B cell (primary cell): ENCODE measurements around the gene TDO2. TPM values are rescaled to one million over a fixed set of nuclear protein-coding genes. Genes with fewer than 3 reads are reported as not detected.

Experiments
- ATAC-seq: fragments of 200-7000 bp; cut with Tn5 transposase; one replicate; pipeline ENCODE4 v1.10.0; 2021; ENCODE audit warnings: low read depth, mild to moderate bottlenecking, moderate number of reproducible peaks, moderate library complexity
- CTCF ChIA-PET: fragments of 350-600 bp; sonication (Branson Sonifier 250); formaldehyde crosslinking; loops from one replicate; lab custom pipeline; 2021; ENCODE audit warnings: antibody characterized with exemption, inconsistent platforms; lab: Charles Lee
- POLR2A ChIA-PET: fragments of 350-600 bp; sonication (Branson Sonifier 250); formaldehyde crosslinking; loops from one replicate; lab custom pipeline; 2021; ENCODE audit warnings: antibody characterized with exemption; lab: Charles Lee
- DNase-seq: peaks from one replicate; pipeline ENCODE4 v3.0.0; 2013
- H2AFZ ChIP-seq: 2 replicates; pipeline ENCODE4 v1.6.1; 2012; ENCODE audit warnings: mild to moderate bottlenecking, low read depth, low read length; ENCODE audit not compliant: insufficient read depth, poor library complexity, severe bottlenecking
- H3K27ac ChIP-seq, 2 donors: 1 replicate in 1 of 2; 2 replicates in 1 of 2; pipeline ENCODE4 v1.5.1; 2012 to 2013; ENCODE audit warnings: low read length in 2 of 2, mild to moderate bottlenecking in 2 of 2, moderate library complexity in 1 of 2
- H3K27me3 ChIP-seq, 4 experiments: fragments of 200-600 bp in 1 of 4; sonication (generic) in 1 of 4; replicated peaks in 1 of 4; 1 replicate in 2 of 4; 2 replicates in 2 of 4; pipeline versions ENCODE4 v1.6.1 to v1.7.0; 2013 to 2016; ENCODE audit warnings: low read length in 3 of 4, mild to moderate bottlenecking in 2 of 4, mixed read lengths in 1 of 4, moderate library complexity in 1 of 4; ENCODE audit not compliant: insufficient read depth in 4 of 4, control insufficient read depth in 3 of 4; ENCODE audit errors: control extremely low read depth in 1 of 4
- H3K36me3 ChIP-seq, 2 experiments: replicated peaks in 1 of 2; 1 replicate in 1 of 2; 2 replicates in 1 of 2; pipeline versions ENCODE4 v1.6.1 to v1.7.1; 2013; ENCODE audit warnings: low read length in 1 of 2; ENCODE audit not compliant: insufficient read depth in 2 of 2, control insufficient read depth in 1 of 2; ENCODE audit errors: control extremely low read depth in 1 of 2, extremely low read depth in 1 of 2
- H3K4me1 ChIP-seq, 2 donors: fragments of 200-600 bp in 1 of 2; sonication (generic) in 1 of 2; 1 replicate in 1 of 2; 2 replicates in 1 of 2; pipeline versions ENCODE4 v1.5.1 to v1.6.1; 2013 to 2017; ENCODE audit warnings: low read length in 2 of 2; ENCODE audit not compliant: control insufficient read depth in 2 of 2, insufficient read depth in 2 of 2
- H3K4me2 ChIP-seq: replicated peaks from 2 replicates; pipeline ENCODE3; 2012; ENCODE audit warnings: mild to moderate bottlenecking, low read depth, low read length; ENCODE audit not compliant: poor library complexity, severe bottlenecking
- H3K4me3 ChIP-seq, 5 experiments: fragments of 200-600 bp in 1 of 5; sonication (generic) in 1 of 5; 1 replicate in 3 of 5; 2 replicates in 2 of 5; pipeline versions ENCODE4 v1.5.1 to v1.7.0; 2011 to 2016; ENCODE audit warnings: low read length in 4 of 5, mild to moderate bottlenecking in 4 of 5, low read depth in 2 of 5, control low read depth in 1 of 5, moderate library complexity in 1 of 5; ENCODE audit not compliant: insufficient read depth in 1 of 5; ENCODE audit errors: control extremely low read depth in 1 of 5, extremely low read depth in 1 of 5
- H3K79me2 ChIP-seq: fragments of 200-600 bp; sonication (generic); one replicate; pipeline ENCODE4 v1.6.0; 2016; ENCODE audit warnings: low read length; ENCODE audit not compliant: control insufficient read depth, insufficient read depth
- H3K9ac ChIP-seq: fragments of 200-600 bp; sonication (generic); 2 replicates; pipeline ENCODE4 v1.6.1; 2017; ENCODE audit warnings: mild to moderate bottlenecking, low read length, moderate library complexity
- H3K9me3 ChIP-seq, 3 donors: one replicate each; pipeline versions ENCODE4 v1.6.1 to v1.7.1; 2013; ENCODE audit warnings: low read length in 2 of 3; ENCODE audit not compliant: control insufficient read depth in 2 of 3, insufficient read depth in 1 of 3; ENCODE audit errors: control extremely low read depth in 1 of 3
- H4K20me1 ChIP-seq: 2 replicates; pipeline ENCODE4 v1.6.0; 2012; ENCODE audit warnings: mild to moderate bottlenecking, low read length; ENCODE audit not compliant: insufficient read depth, control insufficient read depth, poor library complexity, severe bottlenecking
- H3K27ac Mint-ChIP-seq: one replicate; pipeline ENCODE4 v1.8.0; 2021; ENCODE audit warnings: mixed read lengths
- H3K27me3 Mint-ChIP-seq: one replicate; pipeline ENCODE4 v1.8.0; 2021; ENCODE audit warnings: mixed read lengths
- H3K4me1 Mint-ChIP-seq: one replicate; pipeline ENCODE4 v1.8.0; 2021; ENCODE audit warnings: mixed read lengths
- H3K4me3 Mint-ChIP-seq: one replicate; pipeline ENCODE4 v1.8.0; 2021; ENCODE audit warnings: mixed read lengths
- H3K9me3 Mint-ChIP-seq: one replicate; pipeline ENCODE4 v1.8.0; 2022; ENCODE audit warnings: mixed read lengths; ENCODE audit not compliant: insufficient read depth
- CTCF ChIP-seq: fragments of 200-600 bp; IDR thresholded peaks from one replicate; pipeline ENCODE4 v1.8.0; 2022; ENCODE audit warnings: antibody characterized with exemption, mild to moderate bottlenecking
- EZH2 ChIP-seq: IDR thresholded peaks from 2 replicates; pipeline ENCODE4 v1.6.1; 2012; ENCODE audit warnings: borderline replicate concordance, low read depth, mild to moderate bottlenecking, moderate library complexity, low read length; ENCODE audit not compliant: insufficient read depth, poor library complexity, severe bottlenecking
- WGBS: methylation state at CpG from one replicate; pipeline ENCODE4 v1.1.5; 2013; ENCODE audit warnings: missing lambda C conversion rate; ENCODE audit not compliant: insufficient coverage; 5-methylcytosine and 5-hydroxymethylcytosine counted together
- intact Hi-C: fragments of 100-400 bp; cut with micrococcal nuclease; formaldehyde crosslinking; loops from one replicate; pipeline ENCODE4 v1.10.0; 2022
- polyA minus RNA-seq: library from RNA; depleted of rRNA, polyadenylated mRNA; stranded (reverse); fragments of >200 nt; gene quantifications from 2 replicates; pipeline ENCODE4 v1.2.3, GENCODE V29; 2012
- polyA plus RNA-seq: library from polyadenylated mRNA; depleted of rRNA; stranded (reverse); fragments of >200 nt; gene quantifications from 2 replicates; pipeline ENCODE4 v1.2.3, GENCODE V29; 2012
- total RNA-seq, 2 donors: library from RNA; stranded (reverse); fragments of 120-200 nt in 1 of 2; gene quantifications; 1 replicate in 1 of 2; 2 replicates in 1 of 2; pipeline versions ENCODE4 v1.2.3 to v1.2.4, GENCODE V29; 2013 to 2022

The TDO2 gene
- total RNA-seq (not detected in 2 replicates), polyA plus RNA-seq (not detected in 2 replicates), polyA minus RNA-seq (not detected in 2 replicates)
- not detected for total RNA-seq (2013)

- no peaks in the 10 kb centered on the region for H3K9me3 Mint-ChIP-seq
Observed at GRCh38 chr4:155903453-155903852, at the start of gene TDO2. Gene TDO2 (plus strand): TSS chr4:155903696. CDS start chr4:155903759, 63 bp downstream.

More at GRCh38 chr4:155903453-155903852, at the start of gene TDO2:
- Histone ChIP-seq H2AFZ (no peak within 1 kb of the TSS), H3K4me2 (no peak within 1 kb of the TSS), H4K20me1 (no peaks in the 10 kb centered on the region), H3K4me1 (no peaks in the 10 kb centered on the region), H3K4me3 (no peak within 1 kb of the TSS), H3K9ac (no peak within 1 kb of the TSS), H3K79me2 (no peaks in the 10 kb centered on the region), H3K27ac (no peak within 1 kb of the TSS), H3K36me3 (no peaks in the 10 kb centered on the region), H3K27me3 (no peaks in the 10 kb centered on the region), H3K9me3 (peaks cover 0 to 1% (median 0%) of the 10 kb centered on the region in 3 donors)
- Mint-ChIP-seq H3K27ac (no peak within 1 kb of the TSS), H3K27me3 (no peaks in the 10 kb centered on the region), H3K4me1 (no peaks in the 10 kb centered on the region), H3K4me3 (no peak within 1 kb of the TSS)
- POLR2A ChIA-PET: no interaction called here
- DNase-seq (no peak), ATAC-seq (no peak)
- 100% methylated on average over 1 of the region's 1 CpG for WGBS
- CTCF ChIA-PET: no interaction called here
- intact Hi-C loops: no loop called here
- TF ChIP-seq EZH2 (no peak), CTCF (no peak)
